Lower leg skin (tissue), 3 donors: ENCODE measurements around the gene TIMM10.

ENCODE experiments used
- POLR2A ChIP-seq, 2 donors: fragments of 450-650 bp; IDR thresholded peaks; one replicate each; pipeline ENCODE4 v1.6.1; 2016 to 2017; ENCODE audit warnings: antibody characterized with exemption in 2 of 2, mild to moderate bottlenecking in 1 of 2, moderate library complexity in 1 of 2
- TF ChIP-seq, protein P1 (sequence below), 3 donors: fragments of 450-650 bp; IDR thresholded peaks; one replicate each; pipeline ENCODE4 v1.5.1; 2016; ENCODE audit warnings: antibody characterized with exemption in 3 of 3, mild to moderate bottlenecking in 3 of 3, moderate library complexity in 2 of 3

DNA sequence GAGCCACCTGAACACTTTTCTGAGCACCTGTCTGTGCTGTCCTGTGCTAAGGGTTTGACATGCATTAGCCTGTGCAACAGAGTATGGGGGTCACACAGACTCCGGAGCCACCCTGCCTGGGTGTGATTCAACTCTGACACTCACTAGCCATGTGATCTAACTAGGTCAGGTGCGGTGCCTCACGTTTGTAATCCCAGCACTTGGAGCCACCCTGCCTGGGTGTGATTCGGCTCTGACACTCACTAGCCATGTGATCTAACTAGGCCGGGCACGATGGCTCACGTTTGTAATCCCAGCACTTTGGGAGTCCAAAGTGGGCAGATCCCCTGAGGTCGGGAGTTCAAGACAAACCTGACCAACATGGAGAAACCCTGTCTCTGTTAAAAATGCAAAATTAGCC is 25.5 kb upstream of the TIMM10 start:
- TF ChIP-seq, protein P1, sequence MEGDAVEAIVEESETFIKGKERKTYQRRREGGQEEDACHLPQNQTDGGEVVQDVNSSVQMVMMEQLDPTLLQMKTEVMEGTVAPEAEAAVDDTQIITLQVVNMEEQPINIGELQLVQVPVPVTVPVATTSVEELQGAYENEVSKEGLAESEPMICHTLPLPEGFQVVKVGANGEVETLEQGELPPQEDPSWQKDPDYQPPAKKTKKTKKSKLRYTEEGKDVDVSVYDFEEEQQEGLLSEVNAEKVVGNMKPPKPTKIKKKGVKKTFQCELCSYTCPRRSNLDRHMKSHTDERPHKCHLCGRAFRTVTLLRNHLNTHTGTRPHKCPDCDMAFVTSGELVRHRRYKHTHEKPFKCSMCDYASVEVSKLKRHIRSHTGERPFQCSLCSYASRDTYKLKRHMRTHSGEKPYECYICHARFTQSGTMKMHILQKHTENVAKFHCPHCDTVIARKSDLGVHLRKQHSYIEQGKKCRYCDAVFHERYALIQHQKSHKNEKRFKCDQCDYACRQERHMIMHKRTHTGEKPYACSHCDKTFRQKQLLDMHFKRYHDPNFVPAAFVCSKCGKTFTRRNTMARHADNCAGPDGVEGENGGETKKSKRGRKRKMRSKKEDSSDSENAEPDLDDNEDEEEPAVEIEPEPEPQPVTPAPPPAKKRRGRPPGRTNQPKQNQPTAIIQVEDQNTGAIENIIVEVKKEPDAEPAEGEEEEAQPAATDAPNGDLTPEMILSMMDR (IDR thresholded peaks at IDR 0.05), result no peak
- TF ChIP-seq POLR2A (IDR thresholded peaks at IDR 0.05), result no peak
